ENCODE measurements around the gene CLCN5.

Gene CLCN5

GRCh38 chrX:49934148-49934547 is 11.8 kb downstream of the CLCN5 start:
- DNase-seq, result no peak

GRCh38 chrX:49934729-49935128 is 12.3 kb downstream of the CLCN5 start:
- no peak for DNase-seq

- DNase-seq, result no peak
These were observed 25.4 kb downstream of the CLCN5 start for GRCh38 chrX:49947781-49948180.

- no peak for DNase-seq
These were observed 27.6 kb downstream of the CLCN5 start for GRCh38 chrX:49949961-49950360.

- DNase-seq, result no peak
These were observed 29.3 kb downstream of the CLCN5 start for GRCh38 chrX:49951524-49952193.

GRCh38 chrX:49956313-49956712 is 33.9 kb downstream of the CLCN5 start:
- no peak for DNase-seq

GRCh38 chrX:49958727-49959485 is 36.5 kb downstream of the CLCN5 start:
- no peak for DNase-seq

GRCh38 chrX:49959602-49960001 is 37.2 kb downstream of the CLCN5 start:
- no peak for DNase-seq

GRCh38 chrX:49960061-49960460 is 37.7 kb downstream of the CLCN5 start:
- no peak for DNase-seq

- DNase-seq, result no peak
These were observed 48.3 kb downstream of the CLCN5 start for GRCh38 chrX:49970674-49971073.

GRCh38 chrX:49972328-49972860 is 50.0 kb downstream of the CLCN5 start:
- no peak for DNase-seq

- DNase-seq, result no peak
These were observed 54.3 kb downstream of the CLCN5 start for GRCh38 chrX:49976682-49977197.

GRCh38 chrX:49977319-49978090 is 55.1 kb downstream of the CLCN5 start:
- DNase-seq, result no peak

GRCh38 chrX:49978176-49978575 is 55.8 kb downstream of the CLCN5 start:
- DNase-seq, result no peak

- no peak for DNase-seq
These were observed 63.7 kb downstream of the CLCN5 start for GRCh38 chrX:49986058-49986457.

GRCh38 chrX:49987651-49988050 is 65.3 kb downstream of the CLCN5 start:
- DNase-seq, result no peak

- DNase-seq, result no peak
These were observed 65.7 kb downstream of the CLCN5 start for GRCh38 chrX:49988143-49988542.

- no peak for DNase-seq
These were observed 69.4 kb downstream of the CLCN5 start for GRCh38 chrX:49991758-49992157.

- no peak for DNase-seq
These were observed 70.5 kb downstream of the CLCN5 start for GRCh38 chrX:49992853-49993252.

GRCh38 chrX:49993661-49994060 is 71.3 kb downstream of the CLCN5 start:
- no peak for DNase-seq

GRCh38 chrX:49995107-49995731 is 72.8 kb downstream of the CLCN5 start:
- no peak for DNase-seq

GRCh38 chrX:49995795-49996455 is 73.5 kb downstream of the CLCN5 start:
- DNase-seq, result no peak

All from activated effector memory CD4-positive, alpha-beta T cell treated with anti-CD3 and anti-CD28 coated beads, Interleukin-2, amount 50 U/mL, for 16 hours (primary cell).